Nephron progenitor cell (in vitro differentiated cells): ENCODE measurements around the gene RPTOR.

Experiments
- DNase-seq: peaks from one replicate; pipeline ENCODE4 v3.0.0; 2021
- H3K27ac Mint-ChIP-seq: 2 replicates; pipeline ENCODE4 v1.8.0; 2021; ENCODE audit warnings: mild to moderate bottlenecking, moderate library complexity, mixed read lengths
- H3K27me3 Mint-ChIP-seq: 2 replicates; pipeline ENCODE4 v1.8.0; 2021; ENCODE audit warnings: mild to moderate bottlenecking, low read depth, mixed read lengths; ENCODE audit not compliant: poor library complexity
- H3K36me3 Mint-ChIP-seq: 2 replicates; pipeline ENCODE4 v1.8.0; 2021; ENCODE audit warnings: low read depth, mixed read lengths
- H3K4me1 Mint-ChIP-seq: 2 replicates; pipeline ENCODE4 v1.8.0; 2021; ENCODE audit warnings: mixed read lengths
- H3K4me3 Mint-ChIP-seq: 2 replicates; pipeline ENCODE4 v1.8.0; 2021; ENCODE audit warnings: mild to moderate bottlenecking, moderate library complexity, mixed read lengths
- H3K9me3 Mint-ChIP-seq: 2 replicates; pipeline ENCODE4 v1.8.0; 2021; ENCODE audit warnings: mild to moderate bottlenecking, moderate library complexity, mixed read lengths
- TF ChIP-seq, protein P1 (sequence below): fragments of 200-600 bp; sonication (generic); IDR thresholded peaks from 2 replicates; pipeline ENCODE4 v1.5.0; 2021; ENCODE audit warnings: antibody characterized with exemption

The RPTOR gene

DNA sequence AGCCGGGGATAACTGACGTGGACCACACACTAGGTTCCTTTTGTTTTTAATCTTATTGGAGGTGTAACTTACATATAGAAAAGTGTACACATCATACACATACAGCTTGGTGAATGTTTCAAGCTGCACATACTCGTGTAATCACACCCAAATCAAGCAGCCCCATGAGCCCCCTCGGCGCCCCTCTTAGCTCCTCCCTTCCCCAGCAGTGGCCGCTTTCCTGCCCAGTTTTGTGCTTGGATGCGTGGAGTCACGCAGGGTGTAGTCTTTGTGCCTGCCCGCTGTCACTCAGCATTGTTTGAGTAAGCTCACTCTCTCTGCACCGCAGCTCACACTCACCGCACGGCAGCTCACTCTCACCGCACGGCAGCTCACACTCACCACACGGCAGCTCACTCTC lies 295.3 kb downstream of the RPTOR start:
- no peak for DNase-seq
- Mint-ChIP-seq H3K36me3 (peaks cover 15% of the 10 kb centered on the region), H3K4me3 (no peak overlapping the region)

GRCh38 chr17:80842456-80843013 lies 297.9 kb downstream of the RPTOR start:
- H3K27me3 Mint-ChIP-seq, result peaks cover 10% of the 10 kb centered on the region
- peak overlapping the region; percentile 83 for H3K27ac Mint-ChIP-seq
- TF ChIP-seq, protein P1, sequence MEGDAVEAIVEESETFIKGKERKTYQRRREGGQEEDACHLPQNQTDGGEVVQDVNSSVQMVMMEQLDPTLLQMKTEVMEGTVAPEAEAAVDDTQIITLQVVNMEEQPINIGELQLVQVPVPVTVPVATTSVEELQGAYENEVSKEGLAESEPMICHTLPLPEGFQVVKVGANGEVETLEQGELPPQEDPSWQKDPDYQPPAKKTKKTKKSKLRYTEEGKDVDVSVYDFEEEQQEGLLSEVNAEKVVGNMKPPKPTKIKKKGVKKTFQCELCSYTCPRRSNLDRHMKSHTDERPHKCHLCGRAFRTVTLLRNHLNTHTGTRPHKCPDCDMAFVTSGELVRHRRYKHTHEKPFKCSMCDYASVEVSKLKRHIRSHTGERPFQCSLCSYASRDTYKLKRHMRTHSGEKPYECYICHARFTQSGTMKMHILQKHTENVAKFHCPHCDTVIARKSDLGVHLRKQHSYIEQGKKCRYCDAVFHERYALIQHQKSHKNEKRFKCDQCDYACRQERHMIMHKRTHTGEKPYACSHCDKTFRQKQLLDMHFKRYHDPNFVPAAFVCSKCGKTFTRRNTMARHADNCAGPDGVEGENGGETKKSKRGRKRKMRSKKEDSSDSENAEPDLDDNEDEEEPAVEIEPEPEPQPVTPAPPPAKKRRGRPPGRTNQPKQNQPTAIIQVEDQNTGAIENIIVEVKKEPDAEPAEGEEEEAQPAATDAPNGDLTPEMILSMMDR, result no peak
- no peaks in the 10 kb centered on the region for H3K9me3 Mint-ChIP-seq
- peaks cover 23% of the 10 kb centered on the region for H3K36me3 Mint-ChIP-seq
- no peak overlapping the region for H3K4me3 Mint-ChIP-seq
- peaks cover 48% of the 10 kb centered on the region for H3K4me1 Mint-ChIP-seq
- no peak for DNase-seq

More for the DNA sequence above, 295.3 kb downstream of the RPTOR start:
- Mint-ChIP-seq H3K9me3 (no peaks in the 10 kb centered on the region), H3K27me3 (peaks cover 10% of the 10 kb centered on the region), H3K4me1 (peaks cover 52% of the 10 kb centered on the region), H3K27ac (no peak overlapping the region)
- TF ChIP-seq, protein P1, result no peak

- H3K9me3 Mint-ChIP-seq, result no peaks in the 10 kb centered on the region
- H3K36me3 Mint-ChIP-seq, result peaks cover 28% of the 10 kb centered on the region
- no peak overlapping the region for H3K4me3 Mint-ChIP-seq
- peaks cover 10% of the 10 kb centered on the region for H3K27me3 Mint-ChIP-seq
- TF ChIP-seq, protein P1, result no peak
- peaks cover 39% of the 10 kb centered on the region for H3K4me1 Mint-ChIP-seq
- no peak for DNase-seq
- H3K27ac Mint-ChIP-seq, result no peak overlapping the region
These were observed 299.1 kb downstream of the RPTOR start for GRCh38 chr17:80843741-80844156.

- Mint-ChIP-seq H3K36me3 (peaks cover 29% of the 10 kb centered on the region), H3K9me3 (no peaks in the 10 kb centered on the region), H3K4me3 (no peak overlapping the region), H3K4me1 (peaks cover 39% of the 10 kb centered on the region), H3K27me3 (peaks cover 8% of the 10 kb centered on the region), H3K27ac (no peak overlapping the region)
- TF ChIP-seq, protein P1, result no peak
- DNase-seq, result no peak
These were observed 299.9 kb downstream of the RPTOR start for GRCh38 chr17:80844418-80844990.

DNA sequence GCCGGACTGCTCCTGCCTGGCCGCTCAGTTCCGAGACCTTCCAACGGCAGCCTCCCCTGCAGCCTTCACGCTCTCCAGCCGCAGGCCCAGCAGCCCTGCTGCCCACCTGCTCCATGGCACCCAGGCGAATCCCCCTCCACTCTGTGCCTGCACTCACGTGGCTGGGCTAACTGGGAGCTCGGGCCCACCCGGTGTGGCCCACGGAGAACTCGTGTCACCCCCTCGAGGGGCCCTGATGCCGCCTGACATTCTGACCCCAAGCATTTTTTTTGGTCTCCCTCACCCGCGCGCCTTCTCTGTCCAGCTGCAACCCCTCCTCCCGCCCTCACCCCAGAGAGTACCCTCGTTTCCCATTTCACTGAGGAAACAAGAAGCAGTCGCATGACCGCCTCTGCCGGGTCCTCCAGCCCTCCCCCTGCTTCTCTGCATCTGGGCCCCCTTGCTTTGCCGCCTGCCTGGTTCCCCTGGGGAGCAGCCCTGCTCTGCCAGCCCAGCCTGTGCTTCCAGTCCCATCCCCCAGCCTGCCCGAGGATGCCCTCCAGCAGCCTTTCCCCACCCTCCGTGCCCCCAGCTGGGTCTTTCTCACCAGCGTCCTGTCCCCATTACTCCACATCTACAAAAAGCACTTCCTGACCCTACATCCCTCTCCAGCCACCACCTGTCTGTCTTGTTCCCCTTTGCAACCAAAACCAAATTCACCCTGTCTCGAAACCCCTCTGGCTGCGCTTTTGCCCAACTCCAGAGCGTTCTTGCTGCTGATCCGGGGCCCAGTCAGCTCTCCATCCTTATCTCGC lies 300.6 kb downstream of the RPTOR start:
- DNase-seq, result peak; percentile 34
- H3K4me3 Mint-ChIP-seq, result peak overlapping the region; percentile 54
- peaks cover 36% of the 10 kb centered on the region for H3K36me3 Mint-ChIP-seq
- H3K27ac Mint-ChIP-seq, result peak overlapping the region; percentile 23
- H3K4me1 Mint-ChIP-seq, result peaks cover 39% of the 10 kb centered on the region
- TF ChIP-seq, protein P1, result no peak
- H3K27me3 Mint-ChIP-seq, result peaks cover 6% of the 10 kb centered on the region
- H3K9me3 Mint-ChIP-seq, result no peaks in the 10 kb centered on the region
